ENCODE measurements around the gene ACY1.

DNA sequence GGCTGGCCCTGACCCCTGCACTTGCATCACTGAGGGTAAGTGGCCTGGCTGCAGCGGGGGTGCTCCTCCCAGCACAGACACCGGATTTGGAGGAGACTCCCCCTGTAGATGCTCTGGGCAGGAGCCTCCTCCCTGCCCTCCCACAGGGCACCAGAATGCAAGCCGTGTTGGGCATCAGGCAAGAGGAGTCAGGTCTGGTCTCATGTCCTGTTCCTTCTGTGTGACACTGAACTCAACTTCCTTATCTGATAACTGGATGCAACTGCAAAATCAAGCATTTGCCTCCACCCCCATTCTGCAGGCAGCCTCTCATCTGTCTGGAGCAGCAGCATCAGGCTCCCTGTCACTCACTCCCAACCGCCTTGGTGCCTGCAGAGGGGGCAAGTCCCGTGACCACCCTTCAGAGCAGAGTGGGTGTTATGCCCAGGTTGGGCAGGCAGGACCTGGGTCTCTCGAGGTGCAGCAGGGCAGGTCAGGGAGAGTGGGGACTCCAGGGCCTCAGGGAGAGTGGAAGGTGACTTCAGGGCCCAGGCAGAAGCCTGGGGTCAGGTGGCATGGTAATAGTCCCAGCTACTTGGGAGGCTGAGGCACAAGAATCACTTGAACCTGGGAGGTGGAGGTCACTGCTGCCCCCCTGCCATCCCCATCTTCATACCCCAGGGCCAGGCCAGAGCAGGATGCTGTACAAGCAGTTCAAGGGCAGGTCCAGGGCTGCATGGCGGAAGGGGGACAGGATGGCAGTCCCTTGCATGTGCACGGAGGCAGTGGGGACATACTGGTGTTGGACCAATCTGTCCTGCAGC, 22.9 kb downstream of the ACY1 start:
- no peak for TF ChIP-seq CTCF (conservative IDR thresholded peaks at IDR 0.05)
- no peak for TF ChIP-seq ZFX (IDR thresholded peaks at IDR 0.05)

Measured in C4-2B (cell line).